GM12878 (cell line): Measurements from ENCODE around the gene PFKM. TPM values are rescaled to one million over a fixed set of nuclear protein-coding genes. Genes with fewer than 3 reads are reported as not detected.

ENCODE experiments used
- HCFC1 ChIP-seq: fragments of 150-350 bp; IDR thresholded peaks from 2 replicates; pipeline ENCODE4 v1.6.1; 2014; ENCODE audit warnings: low read length
- POLR2AphosphoS2 ChIP-seq: IDR thresholded peaks from 2 replicates; pipeline ENCODE4 v1.6.1; 2011; ENCODE audit warnings: low read depth, mild to moderate bottlenecking, low read length, improper control_type of control experiment, moderate library complexity
- SIX5 ChIP-seq: IDR thresholded peaks from 2 replicates; pipeline ENCODE4 v1.6.1; 2011; ENCODE audit warnings: mild to moderate bottlenecking, low read depth, low read length, moderate library complexity; ENCODE audit not compliant: severe bottlenecking
- polyA plus RNA-seq, 11 experiments: library from polyadenylated mRNA; depleted of rRNA in 4 of 11; unstranded in 6 of 11; stranded (reverse) in 5 of 11; fragments of >200 nt; fragmentation: Nextera tagmentation in 4 of 11; fragmentation: Illumina TruSeq in 1 of 11; extraction: Ambion mirVana in 4 of 11; extraction: Trizol in 1 of 11; gene quantifications; 1 replicate in 1 of 11; 2 replicates in 10 of 11; pipeline versions ENCODE4 v1.2.1 to v1.2.3, GENCODE V29; 2011 to 2016; ENCODE audit warnings: inconsistent platforms in 2 of 11, missing spikeins in 2 of 11, low read depth in 1 of 11
- total RNA-seq, 4 experiments: library from RNA; depleted of rRNA in 3 of 4; stranded (reverse); fragments of >200 nt in 3 of 4; fragmentation: Illumina TruSeq in 1 of 4; extraction: Trizol in 1 of 4; gene quantifications; 2 replicates each; pipeline versions ENCODE4 v1.2.1 to v1.2.3, GENCODE V29; 2013 to 2021
- TF ChIP-seq, protein P1 (sequence below): fragments of 450-650 bp; formaldehyde crosslinking; IDR thresholded peaks from 2 replicates; pipeline ENCODE4 v1.4.0; 2020; ENCODE audit warnings: mild to moderate bottlenecking, moderate library complexity
- TF ChIP-seq, protein P2 (sequence below): fragments of 450-650 bp; formaldehyde crosslinking; IDR thresholded peaks from 2 replicates; pipeline ENCODE4 v1.5.0; 2022; ENCODE audit warnings: mild to moderate bottlenecking, missing genetic modification characterization
- TF ChIP-seq, protein P3 (sequence below): IDR thresholded peaks from 2 replicates; pipeline ENCODE4 v1.6.1; 2011; ENCODE audit warnings: low read depth, mild to moderate bottlenecking, low read length, moderate library complexity, borderline replicate concordance; ENCODE audit errors: extremely low read depth

PFKM gene
- total and polyA plus RNA-seq, 10 of the 15 experiments (the other 5 are each of a cell fraction or from before 2014, with no cell fraction given), result 27.6 to 80.0 (median 55.8) TPM

DNA sequence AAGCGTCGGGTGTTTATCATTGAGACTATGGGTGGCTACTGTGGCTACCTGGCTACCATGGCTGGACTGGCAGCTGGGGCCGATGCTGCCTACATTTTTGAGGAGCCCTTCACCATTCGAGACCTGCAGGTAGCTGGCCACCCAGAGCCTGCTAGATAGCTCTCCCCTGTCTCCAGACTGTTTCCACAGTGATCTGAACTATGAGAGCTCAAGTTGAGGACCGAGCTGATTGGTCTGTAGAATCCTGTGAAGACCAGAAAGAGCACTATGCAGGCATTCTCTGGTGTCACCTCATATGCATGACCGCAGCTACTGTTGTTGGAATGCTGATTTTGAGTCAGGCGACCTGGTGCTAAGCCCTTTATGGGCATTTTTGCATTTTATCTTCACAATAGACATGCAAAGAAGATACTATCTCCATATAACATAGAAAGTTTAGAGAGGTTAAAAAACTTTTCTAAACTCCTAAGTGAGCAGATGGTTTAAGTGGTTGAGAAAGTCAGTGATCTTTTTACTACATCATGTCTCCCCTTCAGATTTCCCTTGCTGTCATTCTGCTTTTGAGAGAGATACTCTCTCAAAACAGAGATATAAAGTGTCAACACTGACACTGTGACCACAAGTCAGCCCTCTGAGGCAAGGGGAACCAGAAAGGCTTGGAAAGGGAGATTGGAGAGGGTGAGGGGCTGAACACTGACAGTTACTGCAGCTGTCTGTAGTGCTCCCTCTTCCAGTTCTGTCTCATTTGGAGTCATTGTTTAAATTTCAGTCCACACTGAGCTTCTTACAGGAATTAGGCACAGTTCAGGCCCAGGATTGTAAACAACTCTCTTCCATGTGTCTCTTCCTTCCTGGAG is 23.9 kb downstream of the PFKM start (continued):
- TF ChIP-seq, protein P1, sequence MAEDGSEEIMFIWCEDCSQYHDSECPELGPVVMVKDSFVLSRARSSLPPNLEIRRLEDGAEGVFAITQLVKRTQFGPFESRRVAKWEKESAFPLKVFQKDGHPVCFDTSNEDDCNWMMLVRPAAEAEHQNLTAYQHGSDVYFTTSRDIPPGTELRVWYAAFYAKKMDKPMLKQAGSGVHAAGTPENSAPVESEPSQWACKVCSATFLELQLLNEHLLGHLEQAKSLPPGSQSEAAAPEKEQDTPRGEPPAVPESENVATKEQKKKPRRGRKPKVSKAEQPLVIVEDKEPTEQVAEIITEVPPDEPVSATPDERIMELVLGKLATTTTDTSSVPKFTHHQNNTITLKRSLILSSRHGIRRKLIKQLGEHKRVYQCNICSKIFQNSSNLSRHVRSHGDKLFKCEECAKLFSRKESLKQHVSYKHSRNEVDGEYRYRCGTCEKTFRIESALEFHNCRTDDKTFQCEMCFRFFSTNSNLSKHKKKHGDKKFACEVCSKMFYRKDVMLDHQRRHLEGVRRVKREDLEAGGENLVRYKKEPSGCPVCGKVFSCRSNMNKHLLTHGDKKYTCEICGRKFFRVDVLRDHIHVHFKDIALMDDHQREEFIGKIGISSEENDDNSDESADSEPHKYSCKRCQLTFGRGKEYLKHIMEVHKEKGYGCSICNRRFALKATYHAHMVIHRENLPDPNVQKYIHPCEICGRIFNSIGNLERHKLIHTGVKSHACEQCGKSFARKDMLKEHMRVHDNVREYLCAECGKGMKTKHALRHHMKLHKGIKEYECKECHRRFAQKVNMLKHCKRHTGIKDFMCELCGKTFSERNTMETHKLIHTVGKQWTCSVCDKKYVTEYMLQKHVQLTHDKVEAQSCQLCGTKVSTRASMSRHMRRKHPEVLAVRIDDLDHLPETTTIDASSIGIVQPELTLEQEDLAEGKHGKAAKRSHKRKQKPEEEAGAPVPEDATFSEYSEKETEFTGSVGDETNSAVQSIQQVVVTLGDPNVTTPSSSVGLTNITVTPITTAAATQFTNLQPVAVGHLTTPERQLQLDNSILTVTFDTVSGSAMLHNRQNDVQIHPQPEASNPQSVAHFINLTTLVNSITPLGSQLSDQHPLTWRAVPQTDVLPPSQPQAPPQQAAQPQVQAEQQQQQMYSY (CRISPR knock-in tag), result no peak
- TF ChIP-seq SIX5 (no peak), POLR2AphosphoS2 (no peak), HCFC1 (no peak)
- TF ChIP-seq, protein P2, sequence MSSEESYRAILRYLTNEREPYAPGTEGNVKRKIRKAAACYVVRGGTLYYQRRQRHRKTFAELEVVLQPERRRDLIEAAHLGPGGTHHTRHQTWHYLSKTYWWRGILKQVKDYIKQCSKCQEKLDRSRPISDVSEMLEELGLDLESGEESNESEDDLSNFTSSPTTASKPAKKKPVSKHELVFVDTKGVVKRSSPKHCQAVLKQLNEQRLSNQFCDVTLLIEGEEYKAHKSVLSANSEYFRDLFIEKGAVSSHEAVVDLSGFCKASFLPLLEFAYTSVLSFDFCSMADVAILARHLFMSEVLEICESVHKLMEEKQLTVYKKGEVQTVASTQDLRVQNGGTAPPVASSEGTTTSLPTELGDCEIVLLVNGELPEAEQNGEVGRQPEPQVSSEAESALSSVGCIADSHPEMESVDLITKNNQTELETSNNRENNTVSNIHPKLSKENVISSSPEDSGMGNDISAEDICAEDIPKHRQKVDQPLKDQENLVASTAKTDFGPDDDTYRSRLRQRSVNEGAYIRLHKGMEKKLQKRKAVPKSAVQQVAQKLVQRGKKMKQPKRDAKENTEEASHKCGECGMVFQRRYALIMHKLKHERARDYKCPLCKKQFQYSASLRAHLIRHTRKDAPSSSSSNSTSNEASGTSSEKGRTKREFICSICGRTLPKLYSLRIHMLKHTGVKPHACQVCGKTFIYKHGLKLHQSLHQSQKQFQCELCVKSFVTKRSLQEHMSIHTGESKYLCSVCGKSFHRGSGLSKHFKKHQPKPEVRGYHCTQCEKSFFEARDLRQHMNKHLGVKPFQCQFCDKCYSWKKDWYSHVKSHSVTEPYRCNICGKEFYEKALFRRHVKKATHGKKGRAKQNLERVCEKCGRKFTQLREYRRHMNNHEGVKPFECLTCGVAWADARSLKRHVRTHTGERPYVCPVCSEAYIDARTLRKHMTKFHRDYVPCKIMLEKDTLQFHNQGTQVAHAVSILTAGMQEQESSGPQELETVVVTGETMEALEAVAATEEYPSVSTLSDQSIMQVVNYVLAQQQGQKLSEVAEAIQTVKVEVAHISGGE (CRISPR knock-in tag), result no peak
- TF ChIP-seq, protein P3, sequence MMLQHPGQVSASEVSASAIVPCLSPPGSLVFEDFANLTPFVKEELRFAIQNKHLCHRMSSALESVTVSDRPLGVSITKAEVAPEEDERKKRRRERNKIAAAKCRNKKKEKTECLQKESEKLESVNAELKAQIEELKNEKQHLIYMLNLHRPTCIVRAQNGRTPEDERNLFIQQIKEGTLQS, result no peak
